Endodermal cell (in vitro differentiated cells): Measurements from ENCODE around the gene CABP4. TPM values are rescaled to one million over a fixed set of nuclear protein-coding genes. Genes with fewer than 3 reads are reported as not detected.

Source experiments
- DNase-seq: peaks from one replicate; pipeline ENCODE4 v3.0.0-alpha.2; 2017
- H3K27ac ChIP-seq: 2 replicates; pipeline ENCODE4 v1.5.1; 2013; ENCODE audit warnings: mild to moderate bottlenecking, low read depth, low read length, moderate library complexity
- H3K27me3 ChIP-seq: 2 replicates; pipeline ENCODE4 v1.6.1; 2013; ENCODE audit warnings: mild to moderate bottlenecking, low read length, moderate library complexity; ENCODE audit not compliant: insufficient read depth, control insufficient read depth, poor library complexity, severe bottlenecking
- H3K36me3 ChIP-seq: 2 replicates; pipeline ENCODE4 v1.7.0; 2013; ENCODE audit warnings: mild to moderate bottlenecking, low read length, moderate library complexity; ENCODE audit not compliant: control insufficient read depth, insufficient read depth
- H3K4me1 ChIP-seq: one replicate; pipeline ENCODE4 v1.7.0; 2013; ENCODE audit warnings: low read length; ENCODE audit not compliant: control insufficient read depth, insufficient read depth
- H3K4me3 ChIP-seq: 2 replicates; pipeline ENCODE4 v1.5.1; 2013; ENCODE audit warnings: mild to moderate bottlenecking, low read length, moderate library complexity
- H3K9ac ChIP-seq: 2 replicates; pipeline ENCODE4 v1.6.1; 2013; ENCODE audit warnings: mild to moderate bottlenecking, low read length, moderate library complexity; ENCODE audit not compliant: poor library complexity, severe bottlenecking; ENCODE audit errors: extremely low read depth
- H3K9me3 ChIP-seq: 2 replicates; pipeline ENCODE4 v1.6.1; 2013; ENCODE audit warnings: mild to moderate bottlenecking, low read length, moderate library complexity; ENCODE audit not compliant: control insufficient read depth
- H3K27ac Mint-ChIP-seq: 2 replicates; pipeline ENCODE4 v1.8.0; 2020; ENCODE audit warnings: mixed read lengths
- H3K27me3 Mint-ChIP-seq: 2 replicates; pipeline ENCODE4 v1.8.0; 2021; ENCODE audit warnings: mild to moderate bottlenecking, mixed read lengths; ENCODE audit not compliant: insufficient read depth
- H3K36me3 Mint-ChIP-seq: 2 replicates; pipeline ENCODE4 v1.8.0; 2020; ENCODE audit warnings: low read depth, mixed read lengths
- H3K4me1 Mint-ChIP-seq: 2 replicates; pipeline ENCODE4 v1.8.0; 2020; ENCODE audit warnings: mixed read lengths
- H3K4me3 Mint-ChIP-seq: 2 replicates; pipeline ENCODE4 v1.8.0; 2020; ENCODE audit warnings: mild to moderate bottlenecking, moderate library complexity, mixed read lengths
- H3K9me3 Mint-ChIP-seq: 2 replicates; pipeline ENCODE4 v1.8.0; 2020; ENCODE audit warnings: mild to moderate bottlenecking, mixed read lengths
- CTCF ChIP-seq: fragments of 200-600 bp; sonication (generic); conservative IDR thresholded peaks from 2 replicates; pipeline ENCODE4 v1.5.0; 2021; ENCODE audit warnings: antibody characterized with exemption, mild to moderate bottlenecking
- WGBS, 2 experiments: methylation state at CpG; one replicate each; pipeline versions ENCODE4 v1.1.5 to v1.1.7; 2013; ENCODE audit warnings: missing lambda C conversion rate in 2 of 2, mixed read lengths in 1 of 2; ENCODE audit not compliant: insufficient coverage in 1 of 2, insufficient read length in 1 of 2; 5-methylcytosine and 5-hydroxymethylcytosine counted together
- total RNA-seq, 2 donors: library from RNA; stranded (reverse); fragmentation: NEBNext Ultra II Directional in 1 of 2; extraction: Animal tissue kit (Norgen Biotek cat#: 25700) in 1 of 2; gene quantifications; 2 replicates in 1 of 2; 3 replicates in 1 of 2; pipeline ENCODE4 v1.2.1, GENCODE V29; 2021

Gene CABP4
- total RNA-seq, 2 donors from 2014 or later: not detected

GRCh38 chr11:67468456-67468758 lies 13.3 kb downstream of the CABP4 start:
- H3K27ac ChIP-seq: no peak overlapping the region
- no peaks in the 10 kb centered on the region for H3K4me1 ChIP-seq
- no peaks in the 10 kb centered on the region for H3K9me3 Mint-ChIP-seq
- H3K27me3 ChIP-seq: no peaks in the 10 kb centered on the region
- H3K4me1 Mint-ChIP-seq: peaks cover 9% of the 10 kb centered on the region
- peaks cover 4% of the 10 kb centered on the region for H3K36me3 Mint-ChIP-seq
- peak overlapping the region; percentile 90 for H3K27ac Mint-ChIP-seq
- H3K27me3 Mint-ChIP-seq: no peaks in the 10 kb centered on the region
- peak overlapping the region; percentile 81 for H3K4me3 ChIP-seq
- no peaks in the 10 kb centered on the region for H3K36me3 ChIP-seq
- peak overlapping the region; percentile 85 for H3K4me3 Mint-ChIP-seq
- H3K9me3 ChIP-seq: no peaks in the 10 kb centered on the region
- TF ChIP-seq CTCF: no peak
- peak overlapping the region; percentile 44 for H3K9ac ChIP-seq
- DNase-seq: peak; percentile 71
- WGBS, 2 experiments: 9 to 40% methylated on average over 2 to 6 of the region's 6 CpGs

GRCh38 chr11:67468759-67469507 lies 13.8 kb downstream of the CABP4 start, which contains the start of gene TMEM134:
Gene TMEM134, minus strand, starts transcription at chr11:67469251. Its CDS starts 59 bp downstream, at chr11:67469192.
- 1 to 2% methylated on average over 24 to 76 of the region's 76 CpGs for WGBS, 2 experiments
- DNase-seq: peak; percentile 97
- peak within 1 kb of the TSS; percentile 85 for H3K4me3 Mint-ChIP-seq
- Histone ChIP-seq H3K9ac (peak within 1 kb of the TSS; percentile 44), H3K4me3 (peak within 1 kb of the TSS; percentile 83), H3K9me3 (no peaks in the 10 kb centered on the region), H3K27me3 (no peaks in the 10 kb centered on the region), H3K27ac (peak within 1 kb of the TSS; percentile 66), H3K36me3 (no peaks in the 10 kb centered on the region), H3K4me1 (no peaks in the 10 kb centered on the region)
- H3K4me1 Mint-ChIP-seq: peaks cover 9% of the 10 kb centered on the region
- no peaks in the 10 kb centered on the region for H3K27me3 Mint-ChIP-seq
- H3K9me3 Mint-ChIP-seq: no peaks in the 10 kb centered on the region
- TF ChIP-seq CTCF: peak; percentile 62
- H3K27ac Mint-ChIP-seq: peak within 1 kb of the TSS; percentile 90
- H3K36me3 Mint-ChIP-seq: peaks cover 4% of the 10 kb centered on the region

GRCh38 chr11:67469508-67469811 lies 14.3 kb downstream of the CABP4 start:
- H3K4me3 Mint-ChIP-seq: peak overlapping the region; percentile 85
- peaks cover 9% of the 10 kb centered on the region for H3K4me1 Mint-ChIP-seq
- Histone ChIP-seq H3K9me3 (no peaks in the 10 kb centered on the region), H3K27ac (peak overlapping the region; percentile 17), H3K4me3 (peak overlapping the region; percentile 83), H3K9ac (peak overlapping the region; percentile 35), H3K4me1 (no peaks in the 10 kb centered on the region), H3K27me3 (no peaks in the 10 kb centered on the region), H3K36me3 (no peaks in the 10 kb centered on the region)
- H3K27me3 Mint-ChIP-seq: no peaks in the 10 kb centered on the region
- 49 to 57% methylated on average over 9 of the region's 9 CpGs for WGBS, 2 experiments
- peak overlapping the region; percentile 72 for H3K27ac Mint-ChIP-seq
- H3K9me3 Mint-ChIP-seq: no peaks in the 10 kb centered on the region
- no peak for TF ChIP-seq CTCF
- H3K36me3 Mint-ChIP-seq: peaks cover 4% of the 10 kb centered on the region
- no peak for DNase-seq
